Measurements from ENCODE around the gene NCAM1.

NCAM1 gene

DNA sequence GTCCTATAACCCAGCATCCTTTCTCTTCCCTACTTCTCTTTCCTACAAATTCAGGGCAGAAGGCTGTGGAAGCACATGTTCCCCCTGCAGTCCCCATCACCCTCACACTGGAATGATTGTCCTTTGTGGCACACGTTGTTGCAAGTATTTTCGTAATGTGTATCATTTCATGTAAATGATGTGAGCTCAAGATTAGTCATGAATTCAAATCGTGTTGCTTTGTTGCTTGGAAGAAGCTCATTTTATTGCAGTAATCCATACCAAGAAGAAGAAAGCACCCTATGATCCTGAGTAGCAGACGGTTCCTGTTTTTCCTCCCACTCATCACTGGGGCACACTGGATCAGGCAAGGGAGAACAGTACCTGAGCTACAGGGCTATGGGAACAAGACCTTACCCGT lies 173.4 kb downstream of the NCAM1 start:
- no peak for DNase-seq

DNA sequence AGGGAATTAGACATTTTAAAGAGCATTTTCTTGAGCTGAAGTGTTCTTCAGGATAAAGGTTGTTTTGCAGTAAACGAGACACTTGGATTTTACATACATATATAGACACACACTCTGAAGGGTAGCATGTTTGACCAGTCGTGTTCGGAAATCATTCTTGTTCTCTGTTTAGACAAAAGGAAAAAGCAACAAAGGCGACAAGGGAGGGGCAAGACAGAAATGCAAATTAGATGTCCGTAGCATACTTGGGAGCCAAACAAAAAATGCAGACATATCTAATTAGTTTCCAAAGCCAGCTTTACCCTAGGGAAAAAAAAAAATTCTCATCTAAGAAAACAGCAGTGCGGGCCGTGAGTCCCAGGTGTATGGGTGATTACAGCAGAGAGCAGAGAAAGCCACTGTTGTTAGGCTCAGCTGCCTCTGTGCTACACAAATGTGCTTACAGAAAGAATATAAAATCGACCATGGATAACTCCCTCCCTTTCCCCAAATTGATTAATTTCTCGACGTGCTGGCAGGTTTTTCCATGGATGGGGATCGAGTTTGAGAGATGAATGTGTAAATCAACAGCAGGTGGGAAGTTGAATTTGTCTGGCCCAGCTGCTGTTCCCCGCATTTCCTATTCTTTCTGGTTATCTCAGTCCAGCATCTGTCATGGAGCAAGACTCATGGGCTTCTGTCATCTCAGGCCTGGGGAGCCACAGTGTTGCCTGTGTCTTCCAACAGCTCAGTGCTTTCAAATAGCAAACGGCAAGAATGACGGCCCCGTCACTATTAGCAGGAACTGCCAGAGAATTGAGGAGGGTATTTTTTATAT lies 176.7 kb downstream of the NCAM1 start:
- DNase-seq: no peak

DNA sequence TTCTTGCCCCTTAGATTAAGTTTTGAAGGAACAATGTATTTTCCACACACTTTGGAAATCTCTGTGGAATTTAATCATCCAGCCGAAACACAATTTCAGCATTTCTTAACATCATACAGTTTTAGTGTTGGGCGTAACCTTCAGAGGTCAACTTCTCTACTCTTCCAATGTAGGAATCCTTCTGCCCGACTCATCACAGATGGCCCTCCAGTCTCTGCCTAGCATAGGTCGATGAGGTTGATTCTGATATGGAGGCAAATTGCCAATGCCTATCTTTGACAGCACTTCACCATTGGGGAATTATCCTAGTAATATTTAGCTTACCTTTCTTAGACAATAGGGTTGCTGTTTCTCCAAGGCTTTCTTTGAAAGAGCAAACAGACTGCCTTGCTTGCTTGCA lies 177.5 kb downstream of the NCAM1 start:
- no peak for DNase-seq

DNA sequence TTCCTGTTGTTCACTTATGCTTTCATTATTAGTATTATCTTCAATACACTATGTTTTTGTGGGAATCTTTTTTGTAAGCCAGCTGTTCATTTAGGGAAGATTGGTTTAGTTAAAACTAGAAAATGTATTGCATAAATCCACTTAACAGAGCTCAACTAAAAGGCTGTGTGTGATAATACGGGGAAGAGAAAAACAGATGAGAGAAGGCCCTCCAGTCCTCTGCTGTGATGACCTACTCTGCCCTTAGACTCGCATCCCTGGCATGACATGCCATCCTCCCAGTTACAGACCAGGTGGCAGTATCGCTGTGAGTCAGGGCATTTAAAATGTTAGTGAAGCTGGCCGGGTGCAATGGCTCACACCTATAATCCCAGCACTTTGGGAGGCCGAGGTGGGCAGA lies 179.8 kb downstream of the NCAM1 start:
- no peak for DNase-seq

DNA sequence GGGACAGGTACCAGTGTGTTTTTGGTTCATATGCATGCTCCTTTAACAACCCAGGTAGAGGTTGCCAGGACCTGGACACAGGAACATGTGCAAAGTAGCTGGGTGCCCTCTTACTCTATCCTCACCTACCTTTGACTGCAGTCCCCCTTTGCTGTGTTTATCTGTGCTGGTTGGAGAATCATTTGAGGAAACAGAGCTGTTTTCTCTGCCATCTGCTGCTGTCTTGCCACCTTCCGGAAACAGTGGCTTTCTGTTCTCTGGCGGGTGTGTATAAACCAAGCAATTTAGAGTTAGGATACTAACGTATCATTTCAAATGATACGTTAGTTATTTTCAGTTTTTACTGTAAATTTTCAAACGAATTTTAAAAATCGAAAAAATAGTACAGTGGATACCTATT lies 181.3 kb downstream of the NCAM1 start:
- no peak for DNase-seq

DNA sequence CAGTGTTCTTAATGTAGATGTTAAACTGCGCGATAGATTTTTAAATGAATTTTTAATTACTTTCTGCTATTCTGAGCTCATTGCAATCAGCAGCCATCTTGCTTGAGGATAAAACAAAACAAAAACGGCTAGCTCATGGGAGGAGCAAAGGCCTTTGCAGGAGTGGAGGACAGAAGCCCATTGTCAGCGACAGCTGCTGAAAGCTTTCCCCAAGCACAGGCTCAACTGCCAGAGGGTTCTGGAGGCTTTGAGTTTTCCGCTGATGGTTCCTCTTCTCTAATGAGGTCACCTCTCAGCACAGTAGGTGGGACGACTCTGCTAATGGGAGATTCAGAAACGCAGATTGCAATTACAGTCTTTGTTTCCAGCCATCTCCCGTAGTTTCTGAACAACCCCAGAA lies 186.0 kb downstream of the NCAM1 start:
- DNase-seq: peak; percentile 62

DNA sequence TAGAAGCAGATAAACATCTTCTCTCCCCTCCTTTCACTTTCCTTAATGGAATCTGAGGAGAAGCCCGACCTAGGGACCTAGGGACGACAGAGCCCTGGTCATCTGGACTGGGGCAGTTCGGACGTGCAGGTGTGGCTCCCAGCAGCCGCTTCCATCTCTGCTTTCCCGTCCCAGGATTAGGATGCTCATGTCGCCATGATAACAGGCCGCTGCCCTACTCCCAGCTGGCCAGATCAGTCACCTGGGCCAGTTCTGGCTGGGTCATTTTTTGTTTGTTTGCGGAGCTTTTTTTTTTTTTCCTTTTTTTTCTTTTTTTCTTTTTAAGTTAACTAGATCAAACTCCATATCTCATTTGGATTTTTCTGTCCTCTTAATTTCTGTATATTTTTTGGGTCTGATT lies 186.9 kb downstream of the NCAM1 start:
- no peak for DNase-seq

DNA sequence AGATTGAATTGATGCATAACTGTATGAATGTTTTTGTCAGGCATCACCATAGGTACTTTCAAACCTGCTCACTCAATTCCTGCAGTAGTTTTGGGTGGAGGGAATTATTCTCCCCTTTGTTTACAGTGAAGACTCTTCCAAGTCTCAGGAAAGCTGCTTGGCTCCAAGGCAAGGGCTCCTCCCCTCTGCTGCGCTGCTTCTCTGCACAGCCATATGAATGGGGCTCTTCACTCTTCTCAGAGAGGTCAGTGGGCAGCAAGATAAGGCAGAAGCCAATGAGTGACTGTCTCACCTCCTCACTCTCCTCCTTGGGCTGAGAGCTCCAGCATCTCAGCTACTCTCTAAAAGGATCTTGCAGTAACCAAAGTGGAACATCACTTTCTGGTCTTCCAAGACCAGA lies 187.4 kb downstream of the NCAM1 start:
- no peak for DNase-seq

DNA sequence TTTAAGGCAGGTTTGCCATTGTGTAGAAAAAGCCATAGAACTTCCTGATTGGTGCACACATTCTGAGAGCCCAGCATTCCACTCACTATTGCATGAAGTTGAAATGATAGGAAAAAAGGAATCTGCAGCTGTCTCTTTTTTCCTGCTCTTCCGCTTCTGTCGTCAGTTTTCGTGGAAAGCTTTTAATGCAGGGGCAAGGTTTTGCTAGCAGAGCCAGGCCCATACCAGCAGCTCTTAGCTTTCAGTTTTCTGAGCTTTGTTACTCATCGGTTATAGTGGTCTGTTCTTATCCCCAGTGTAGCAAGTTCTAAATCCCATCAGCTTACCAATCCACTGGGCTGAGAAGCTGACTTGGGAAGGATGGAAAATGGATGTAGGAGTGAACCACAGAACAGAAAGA lies 190.3 kb downstream of the NCAM1 start:
- DNase-seq: no peak

DNA sequence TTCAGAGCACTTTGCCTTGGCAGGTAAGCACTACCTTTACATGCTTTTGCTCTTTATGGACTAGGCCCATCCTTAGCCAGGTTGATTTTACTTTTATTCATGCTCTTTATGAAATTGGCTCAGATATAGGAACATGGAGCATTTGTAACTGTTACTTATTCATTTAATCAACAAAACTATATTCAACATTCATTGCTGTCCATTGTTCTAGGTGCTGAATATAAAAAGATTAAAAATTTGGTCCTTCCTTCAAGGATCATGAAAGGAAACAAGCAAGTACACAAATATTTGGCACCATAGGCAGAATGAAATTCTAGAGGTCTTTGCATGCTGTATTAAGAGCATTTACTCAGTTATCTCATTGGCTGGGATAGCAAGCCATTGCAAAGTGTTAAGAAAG lies 191.3 kb downstream of the NCAM1 start:
- no peak for DNase-seq

DNA sequence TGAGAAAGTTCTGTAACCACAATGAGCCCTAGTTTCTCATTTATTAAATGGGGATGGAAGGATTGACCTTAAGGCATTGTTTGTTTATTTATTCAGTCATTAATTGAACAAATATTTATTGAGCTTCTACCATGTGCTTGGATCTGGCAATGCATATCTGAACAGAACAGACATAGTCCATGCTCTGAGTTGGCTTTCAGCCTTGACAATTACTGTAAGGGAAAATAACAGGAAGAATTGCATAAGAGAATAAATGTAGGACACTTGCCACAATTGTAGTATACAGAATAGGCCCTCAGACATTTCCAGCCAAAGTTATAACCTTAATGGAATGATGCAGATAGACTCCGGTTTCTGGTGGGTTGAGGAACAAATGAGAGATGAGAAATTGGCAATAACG lies 192.6 kb downstream of the NCAM1 start:
- DNase-seq: no peak

DNA sequence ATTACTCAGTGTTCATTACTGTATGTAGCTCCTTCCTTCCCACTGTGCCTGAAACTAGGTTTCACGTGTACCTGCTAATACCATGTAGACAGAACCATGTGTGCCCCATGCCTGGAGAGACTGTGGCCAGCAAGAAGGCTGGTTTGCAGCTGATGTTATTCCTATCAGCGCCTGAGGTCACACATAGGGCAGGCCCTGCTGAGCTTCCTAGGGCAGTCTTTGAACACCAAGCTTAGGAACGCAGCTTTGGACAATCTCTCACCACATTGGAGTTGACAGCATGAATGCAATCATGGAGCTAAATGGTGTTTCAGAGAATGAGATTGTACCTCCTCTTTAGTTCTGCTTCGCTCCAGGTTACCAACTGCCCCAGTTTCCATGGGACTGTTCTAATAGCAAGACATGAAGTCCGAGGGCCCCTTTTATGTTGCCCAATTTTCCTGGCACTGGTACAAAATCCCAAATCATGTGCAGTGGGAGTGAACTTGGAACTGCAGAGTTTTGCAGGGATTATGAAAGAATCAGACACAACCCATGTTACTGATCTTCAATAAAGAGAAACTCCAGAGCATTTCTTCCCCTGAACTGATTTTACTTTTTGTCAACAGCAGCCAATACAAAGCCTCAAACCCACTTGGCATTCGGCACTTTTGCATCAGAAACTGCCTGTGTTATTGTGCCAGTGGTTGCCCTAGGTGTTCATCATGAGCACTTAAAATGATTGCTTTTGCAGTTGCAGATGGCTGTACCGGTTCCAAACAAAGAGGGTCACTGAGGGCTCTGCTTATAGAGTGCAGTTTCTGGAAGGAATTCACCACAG lies 199.0 kb downstream of the NCAM1 start:
- DNase-seq: peak; percentile 22

DNA sequence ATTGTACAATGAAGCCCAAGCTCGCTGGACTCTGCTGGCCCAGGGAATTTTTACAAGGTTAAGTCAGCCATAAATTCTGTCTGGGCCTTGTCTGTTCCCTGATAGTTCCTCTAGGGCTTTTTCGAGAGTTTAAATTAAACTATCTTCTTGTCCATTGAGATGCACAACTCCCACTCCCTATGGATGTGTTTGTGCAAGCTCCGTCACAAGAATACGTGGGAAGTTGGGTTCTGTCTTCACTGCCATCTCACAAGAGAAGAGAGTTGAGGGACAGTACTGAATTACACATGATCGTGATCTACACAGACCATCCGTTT lies 199.5 kb downstream of the NCAM1 start:
- DNase-seq: no peak

DNA sequence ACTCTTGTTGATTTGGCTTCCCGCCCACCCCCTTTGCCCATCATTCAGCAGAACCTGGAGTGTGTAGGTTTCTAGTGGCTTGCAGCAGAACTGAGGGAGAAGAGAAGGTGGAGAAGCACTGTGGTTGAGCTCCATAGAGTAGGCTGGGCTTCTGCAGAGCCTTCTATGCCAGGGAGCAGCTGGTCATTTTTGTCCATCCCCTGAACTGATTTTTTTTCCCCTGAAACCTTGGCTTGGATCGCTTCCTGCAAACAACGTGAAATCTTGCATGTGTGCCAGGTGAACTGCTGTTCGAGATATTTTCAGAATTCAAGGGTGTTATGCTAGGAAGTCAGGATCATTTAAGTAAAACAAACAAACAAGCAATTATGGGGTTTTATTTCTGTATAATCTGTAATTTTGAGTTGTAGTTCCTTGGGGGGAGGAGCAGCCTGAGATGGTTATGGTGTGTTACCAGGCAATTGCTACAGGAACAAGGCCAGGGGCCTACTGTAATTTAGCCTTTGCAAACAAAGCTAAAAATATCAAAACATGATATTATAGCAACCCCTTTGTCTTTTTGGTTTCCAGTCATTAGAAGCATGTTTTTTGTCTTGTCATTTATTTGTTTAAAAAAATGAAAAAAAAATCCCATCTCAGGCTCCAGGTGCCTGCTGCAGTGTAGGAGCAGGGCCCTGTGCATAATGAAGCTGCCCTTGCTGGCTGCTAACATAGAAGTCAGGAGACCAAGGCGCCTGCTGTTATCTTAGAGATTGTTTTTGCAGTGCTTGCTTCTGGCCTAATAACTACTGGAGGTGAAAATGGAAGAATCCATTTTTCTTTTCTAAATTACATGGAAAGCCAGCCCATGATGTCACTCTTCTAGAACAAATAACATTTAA lies 200.7 kb downstream of the NCAM1 start:
- DNase-seq: peak; percentile 35

DNA sequence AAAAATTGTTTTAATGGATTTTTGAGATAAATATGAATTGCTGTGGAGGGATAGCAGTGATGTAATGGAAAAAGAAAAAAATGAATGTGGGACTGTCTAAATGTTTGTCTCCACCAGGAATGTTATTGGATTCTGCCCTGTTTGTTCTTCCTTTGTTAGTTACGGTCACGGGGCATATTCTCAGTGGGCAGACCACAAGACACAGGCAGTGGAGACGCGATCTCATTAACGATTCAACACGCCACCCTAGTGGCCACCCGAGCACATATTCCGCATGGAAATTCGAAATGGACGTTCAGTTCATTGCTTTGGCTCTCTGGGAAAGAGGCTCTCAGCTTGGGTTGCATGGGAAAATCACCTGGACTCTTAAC lies 201.4 kb downstream of the NCAM1 start:
- DNase-seq: no peak

DNA sequence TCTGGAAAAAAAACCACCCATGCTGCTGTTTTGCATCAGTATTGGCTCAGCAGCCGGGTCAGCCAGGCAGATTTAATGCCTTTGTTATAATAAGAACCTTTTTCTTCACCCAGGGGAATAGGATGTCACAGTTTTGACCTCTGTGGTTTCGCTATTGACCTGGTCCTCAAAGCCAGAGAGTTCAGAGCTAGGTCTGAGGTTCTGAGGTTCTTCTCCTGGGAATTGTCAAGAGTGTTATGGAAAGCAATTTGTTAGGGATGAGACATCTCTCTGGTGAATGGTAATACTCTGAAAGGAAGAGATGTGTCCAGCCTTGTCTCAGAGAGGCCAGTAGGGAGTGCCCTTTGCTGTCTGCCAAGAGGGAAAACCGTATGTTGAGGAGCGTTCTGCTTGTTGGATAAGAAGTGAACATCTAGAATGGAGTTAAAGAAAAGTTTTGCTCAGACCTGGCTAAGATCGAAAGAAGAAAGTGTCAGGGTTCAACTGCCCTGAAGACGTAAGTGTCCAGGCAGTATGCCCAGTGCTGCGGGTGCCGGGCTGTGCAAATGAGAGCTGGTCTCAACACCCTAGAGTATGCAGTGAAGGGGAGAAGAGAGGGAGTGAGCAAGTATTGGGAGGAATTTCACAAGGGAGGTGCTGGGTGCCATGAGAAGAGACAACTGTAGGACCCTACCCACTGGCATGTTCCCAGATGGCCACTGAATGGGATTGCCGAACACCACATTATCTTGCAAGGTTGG lies 202.2 kb downstream of the NCAM1 start:
- DNase-seq: no peak

DNA sequence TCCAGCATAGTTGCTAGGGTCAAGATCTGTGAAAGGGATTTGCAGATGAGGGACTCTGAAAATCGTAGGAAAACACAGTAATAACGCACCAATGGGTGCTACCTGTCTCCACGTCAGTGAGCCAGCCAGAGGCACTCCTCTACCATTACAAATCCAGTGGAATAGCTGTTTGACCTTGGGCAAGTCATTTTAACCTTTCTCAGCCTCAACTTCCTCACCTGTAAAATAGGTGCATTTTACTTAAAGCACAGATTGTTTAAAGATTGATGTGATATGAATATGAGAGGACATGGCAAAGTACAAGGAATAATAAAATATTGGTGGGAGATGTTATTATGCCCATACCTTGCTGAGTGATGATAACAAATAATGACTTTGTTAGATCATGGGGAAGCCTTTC lies 205.1 kb downstream of the NCAM1 start:
- no peak for DNase-seq

DNA sequence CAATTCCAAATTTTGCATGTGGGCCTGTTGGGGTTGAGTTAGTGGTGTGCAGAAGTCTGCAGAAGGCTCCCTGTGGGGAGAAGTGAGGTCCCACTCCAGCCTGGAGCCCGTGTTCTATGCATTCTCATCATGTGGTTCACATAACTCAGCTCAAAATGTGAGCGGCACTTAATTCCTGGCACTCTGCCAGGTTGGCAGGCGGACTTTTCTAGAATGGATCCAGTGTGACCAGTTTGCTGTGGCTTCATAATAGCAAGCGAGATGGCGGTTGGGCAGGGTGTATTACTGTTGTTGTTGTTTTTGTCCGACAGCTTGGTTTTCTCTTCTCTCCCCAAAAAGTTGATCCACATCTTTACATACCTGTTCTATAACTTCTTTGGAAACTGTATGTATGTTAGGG lies 206.4 kb downstream of the NCAM1 start:
- peak; percentile 51 for DNase-seq

DNA sequence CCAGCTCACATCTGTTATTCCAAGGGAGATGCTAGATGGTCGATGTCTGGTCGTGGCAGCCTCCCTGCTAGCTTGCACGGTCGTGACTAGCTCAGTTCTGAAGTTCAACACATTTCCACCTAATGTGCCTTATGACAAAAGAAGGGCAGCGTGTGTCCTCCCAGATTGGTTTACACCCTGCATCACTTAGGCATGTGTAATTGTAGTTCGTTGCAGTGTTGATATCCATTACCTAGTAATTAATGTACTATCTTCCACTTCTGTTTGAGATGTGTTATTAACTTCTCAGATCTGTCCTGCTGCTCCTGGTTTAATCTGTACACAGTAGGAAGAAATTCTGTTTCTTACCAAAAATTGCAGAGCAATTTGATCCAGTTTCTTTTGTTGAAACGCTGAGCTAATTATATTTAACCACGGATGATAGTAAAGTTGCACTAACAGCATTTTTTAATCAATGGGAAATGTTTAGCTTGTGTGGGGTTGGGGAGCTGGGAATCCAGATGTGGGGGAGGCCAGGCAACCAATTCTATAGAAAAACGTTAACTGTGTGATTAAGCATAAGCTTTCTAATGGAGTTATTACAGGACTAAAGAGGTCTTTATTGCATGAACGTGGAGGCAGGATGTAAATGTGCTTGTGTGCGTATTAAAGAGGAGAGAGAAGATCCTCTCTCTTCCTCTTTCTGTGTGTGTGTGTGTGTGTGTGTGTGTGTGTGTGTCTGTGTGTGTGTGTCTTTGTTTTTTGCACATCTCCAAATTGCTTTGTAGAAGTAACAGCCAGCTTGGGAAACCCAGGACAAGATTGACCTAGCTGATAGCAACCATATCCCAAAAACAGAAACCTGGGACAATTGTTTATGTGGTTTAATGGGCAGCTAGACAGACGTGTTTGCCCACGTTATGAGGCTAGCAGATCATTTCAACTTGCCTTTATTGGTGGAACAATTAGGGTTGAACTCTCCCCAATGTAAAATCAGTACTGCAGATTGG lies 207.4 kb downstream of the NCAM1 start:
- no peak for DNase-seq

DNA sequence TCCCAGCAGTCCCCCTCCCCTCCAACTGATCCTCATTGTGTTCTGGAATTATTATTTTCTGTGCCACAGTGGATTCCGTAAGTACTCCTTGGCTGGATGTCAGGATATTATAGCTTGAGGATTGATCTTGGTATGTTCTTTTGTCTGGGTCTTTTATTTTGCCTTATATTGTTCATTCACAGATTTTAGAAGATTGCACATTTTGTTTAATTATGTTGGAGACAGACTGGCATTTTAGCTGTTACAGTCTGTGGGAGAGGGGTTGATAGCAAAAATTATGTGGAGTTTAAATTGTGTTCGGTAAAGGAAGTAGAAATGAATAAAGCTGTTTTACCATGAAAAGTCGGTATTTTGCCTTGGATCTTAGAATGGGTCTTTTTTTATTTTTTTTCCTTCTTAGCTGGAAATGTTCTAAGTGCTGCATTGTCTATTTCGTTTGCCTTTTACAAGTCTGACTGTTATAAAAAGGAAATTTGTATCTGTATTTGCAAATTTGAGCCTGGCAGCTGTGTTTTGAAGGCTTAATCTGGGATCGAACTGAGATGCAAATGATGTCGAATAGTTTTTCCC lies 211.2 kb downstream of the NCAM1 start:
- DNase-seq: no peak

DNA sequence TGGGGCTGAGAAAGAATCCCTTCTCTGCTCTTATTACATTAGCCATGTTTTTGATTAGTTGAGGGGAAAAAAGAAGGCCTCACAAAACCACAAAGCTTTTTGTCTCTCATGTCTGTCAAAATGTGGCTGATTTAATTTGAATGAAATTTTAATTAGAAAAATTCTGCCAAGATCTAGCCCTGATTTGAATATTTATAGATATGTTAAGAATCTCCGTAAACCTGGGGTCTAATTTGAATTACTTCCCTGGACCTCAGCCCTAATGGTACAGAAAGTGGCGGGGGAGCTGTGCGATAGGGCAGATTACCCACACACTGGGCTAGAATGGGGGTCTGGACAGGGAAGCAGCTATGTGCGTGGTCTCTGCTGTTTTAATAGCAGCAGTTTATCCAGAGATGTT lies 211.9 kb downstream of the NCAM1 start:
- DNase-seq: no peak

All from NCI-H510A treated with DMSO at 0.1 percent for 48 hours (cell line).